WERI-Rb-1 (cell line): ENCODE measurements around the gene ATP4B.

Experiments used
- DNase-seq: peaks from one replicate; pipeline ENCODE4 v3.0.0-alpha.2; 2020
- H3K27ac ChIP-seq: fragments of 250-450 bp; sonication (Bioruptor Pico); 2 replicates; pipeline ENCODE4 v1.5.1; 2020; ENCODE audit warnings: mild to moderate bottlenecking, moderate library complexity
- H3K27me3 ChIP-seq: fragments of 250-450 bp; sonication (Bioruptor Pico); 2 replicates; pipeline ENCODE4 v1.5.1; 2021; ENCODE audit warnings: mild to moderate bottlenecking, low read depth, moderate library complexity; ENCODE audit not compliant: insufficient read depth, severe bottlenecking
- H3K36me3 ChIP-seq: fragments of 250-450 bp; sonication (Bioruptor Pico); 2 replicates; pipeline ENCODE4 v1.5.1; 2020; ENCODE audit warnings: mild to moderate bottlenecking, moderate library complexity
- H3K4me3 ChIP-seq: 2 replicates; pipeline ENCODE4 v1.5.1; 2011; ENCODE audit warnings: low read depth, mild to moderate bottlenecking, control low read depth, low read length
- H3K9me3 ChIP-seq: fragments of 250-450 bp; sonication (Bioruptor Pico); 2 replicates; pipeline ENCODE4 v1.5.1; 2021; ENCODE audit warnings: mild to moderate bottlenecking, moderate library complexity; ENCODE audit not compliant: severe bottlenecking
- TF ChIP-seq, protein P1 (sequence below): IDR thresholded peaks from 2 replicates; pipeline ENCODE4 v1.5.1; 2011; ENCODE audit warnings: low read depth, mild to moderate bottlenecking, control low read depth, inconsistent platforms, low read length

Gene ATP4B

DNA sequence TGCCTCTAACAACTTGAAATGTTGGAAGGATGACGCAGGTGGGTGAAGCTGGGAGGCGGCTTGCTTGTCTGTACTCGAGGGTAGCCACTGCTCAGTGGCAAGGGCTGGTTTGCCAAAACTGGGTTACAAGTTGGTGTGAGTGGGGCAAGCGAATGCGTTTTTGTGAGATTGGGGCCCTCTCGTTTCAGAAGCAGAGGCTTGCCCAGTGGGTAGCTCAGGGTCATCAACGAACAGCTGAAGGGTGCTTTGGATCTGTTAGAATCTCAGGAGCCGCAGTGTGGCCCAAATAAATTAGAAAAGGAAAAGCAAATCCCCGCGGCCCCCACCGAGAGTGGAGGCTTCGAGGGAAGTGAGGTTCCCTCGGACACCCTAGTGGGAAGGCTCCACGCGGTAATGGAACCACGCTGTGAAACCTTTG is 7.3 kb downstream of the ATP4B start:
- TF ChIP-seq, protein P1, sequence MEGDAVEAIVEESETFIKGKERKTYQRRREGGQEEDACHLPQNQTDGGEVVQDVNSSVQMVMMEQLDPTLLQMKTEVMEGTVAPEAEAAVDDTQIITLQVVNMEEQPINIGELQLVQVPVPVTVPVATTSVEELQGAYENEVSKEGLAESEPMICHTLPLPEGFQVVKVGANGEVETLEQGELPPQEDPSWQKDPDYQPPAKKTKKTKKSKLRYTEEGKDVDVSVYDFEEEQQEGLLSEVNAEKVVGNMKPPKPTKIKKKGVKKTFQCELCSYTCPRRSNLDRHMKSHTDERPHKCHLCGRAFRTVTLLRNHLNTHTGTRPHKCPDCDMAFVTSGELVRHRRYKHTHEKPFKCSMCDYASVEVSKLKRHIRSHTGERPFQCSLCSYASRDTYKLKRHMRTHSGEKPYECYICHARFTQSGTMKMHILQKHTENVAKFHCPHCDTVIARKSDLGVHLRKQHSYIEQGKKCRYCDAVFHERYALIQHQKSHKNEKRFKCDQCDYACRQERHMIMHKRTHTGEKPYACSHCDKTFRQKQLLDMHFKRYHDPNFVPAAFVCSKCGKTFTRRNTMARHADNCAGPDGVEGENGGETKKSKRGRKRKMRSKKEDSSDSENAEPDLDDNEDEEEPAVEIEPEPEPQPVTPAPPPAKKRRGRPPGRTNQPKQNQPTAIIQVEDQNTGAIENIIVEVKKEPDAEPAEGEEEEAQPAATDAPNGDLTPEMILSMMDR, result no peak
- H3K27ac ChIP-seq, result no peak overlapping the region
- H3K36me3 ChIP-seq, result no peaks in the 10 kb centered on the region; the same call in 1 of the 2 replicates
- peak; percentile 7 for DNase-seq
- no peaks in the 10 kb centered on the region for H3K9me3 ChIP-seq
- H3K4me3 ChIP-seq, result no peak overlapping the region
- no peaks in the 10 kb centered on the region for H3K27me3 ChIP-seq

DNA sequence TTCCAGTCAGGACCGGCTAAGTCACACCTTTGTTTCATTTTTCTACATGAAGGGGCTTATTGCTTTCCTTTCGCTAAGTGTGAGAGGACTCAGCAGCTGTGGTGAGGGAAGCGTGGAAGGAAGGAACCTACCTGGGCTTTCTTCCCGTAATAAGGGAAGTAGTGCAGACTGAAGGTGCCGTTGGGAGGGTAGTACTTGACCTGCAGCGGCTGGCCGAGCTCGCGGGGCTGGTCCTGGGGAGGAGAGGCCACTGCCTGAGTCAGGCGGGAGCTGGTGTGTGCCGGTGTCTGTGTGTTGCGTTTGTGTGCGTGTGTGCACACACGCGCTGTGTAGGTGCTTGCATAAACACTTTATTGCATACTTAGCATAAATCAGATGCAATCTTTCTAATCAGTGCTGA is 7.7 kb downstream of the ATP4B start:
- Histone ChIP-seq H3K4me3 (no peak overlapping the region), H3K27me3 (no peaks in the 10 kb centered on the region), H3K36me3 (peaks cover 3% of the 10 kb centered on the region; the same call in 1 of the 2 replicates), H3K9me3 (no peaks in the 10 kb centered on the region), H3K27ac (no peak overlapping the region)
- peak; percentile 17 for DNase-seq
- TF ChIP-seq, protein P1, result no peak

DNA sequence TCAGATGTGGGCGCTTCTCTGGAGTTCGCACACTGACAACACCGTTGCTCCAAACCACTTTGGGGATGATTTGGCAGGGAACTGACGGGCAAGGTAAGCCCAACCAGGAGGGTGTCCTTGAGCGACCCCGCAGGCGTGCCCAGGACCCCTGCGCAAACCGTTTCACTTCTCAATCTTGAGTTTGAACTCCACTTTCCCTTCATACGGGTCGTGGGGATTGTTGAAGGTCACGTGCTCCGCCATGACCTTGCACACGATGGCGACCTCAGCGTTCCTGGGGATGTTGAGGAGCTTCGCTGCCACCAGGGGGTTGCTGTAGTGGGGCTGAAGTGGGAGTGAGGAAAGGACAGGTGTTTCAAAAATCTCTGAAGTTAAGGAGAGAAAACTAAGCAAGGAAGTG is 8.8 kb downstream of the ATP4B start:
- Histone ChIP-seq H3K4me3 (no peak overlapping the region), H3K36me3 (peaks cover 4% of the 10 kb centered on the region; the same call in 1 of the 2 replicates), H3K27me3 (no peaks in the 10 kb centered on the region), H3K9me3 (no peaks in the 10 kb centered on the region), H3K27ac (no peak overlapping the region)
- peak; percentile 16 for DNase-seq
- TF ChIP-seq, protein P1, result peak; percentile 47

DNA sequence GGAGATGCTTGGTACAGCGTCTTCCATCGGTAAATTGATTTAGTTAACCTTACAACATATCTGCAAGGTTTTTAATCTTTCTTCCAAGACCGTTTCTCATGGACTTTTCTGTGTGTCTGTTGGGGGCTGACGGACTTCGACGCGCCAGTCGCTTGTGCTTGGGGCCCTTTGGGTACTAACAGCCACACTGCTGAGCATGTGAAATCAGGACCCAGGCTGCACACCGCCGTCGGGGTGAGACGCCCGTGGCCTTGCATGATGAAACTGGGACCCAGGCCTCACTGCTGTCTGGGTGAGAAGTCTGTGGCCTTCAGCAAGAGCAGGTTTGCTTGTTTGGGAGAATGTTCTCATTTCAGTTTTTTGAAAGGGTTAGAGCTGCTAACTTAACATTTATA is 9.8 kb downstream of the ATP4B start:
- Histone ChIP-seq H3K27ac (no peak overlapping the region), H3K4me3 (no peak overlapping the region)

DNA sequence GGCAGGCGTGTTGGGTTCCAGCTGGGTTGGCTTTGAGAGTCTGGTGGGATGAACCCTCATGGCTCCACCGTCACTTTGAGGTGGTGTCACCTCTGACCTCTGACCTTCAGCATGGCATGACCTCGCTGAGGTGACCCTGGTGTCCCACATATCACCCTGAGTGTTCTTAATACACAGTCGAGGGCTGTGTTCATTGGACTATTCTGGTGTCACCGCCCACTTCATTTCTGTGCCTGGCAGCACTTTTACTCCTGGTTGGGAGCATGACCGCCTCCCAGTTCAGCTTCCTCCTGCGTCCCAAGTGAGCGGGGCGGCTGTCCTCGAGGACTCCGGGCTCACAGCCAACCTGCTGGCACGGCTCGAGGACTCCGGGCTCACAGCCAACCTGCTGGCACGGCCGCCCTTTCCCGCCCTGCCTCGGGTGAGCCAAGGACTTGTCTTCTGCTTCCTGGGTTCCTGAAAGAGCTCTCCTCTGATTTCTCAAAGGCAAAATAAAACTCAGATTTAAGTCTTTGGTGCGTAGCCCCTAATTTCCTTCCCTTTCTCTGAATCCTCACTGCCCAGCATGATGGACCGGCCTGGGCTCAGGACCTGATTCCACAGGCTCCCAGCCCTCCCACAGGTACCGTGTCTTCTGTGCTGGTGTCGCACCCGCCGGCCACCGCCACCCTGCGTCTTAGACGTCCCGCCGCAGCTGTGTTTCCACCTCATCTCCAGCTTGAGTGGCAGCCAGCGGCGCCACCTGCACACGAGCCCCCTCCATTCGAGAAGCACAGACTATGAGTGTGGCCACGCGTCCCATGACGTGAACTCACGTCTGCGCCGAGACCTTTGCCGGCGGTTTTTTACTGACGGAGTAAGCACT is 10.4 kb downstream of the ATP4B start:
- Histone ChIP-seq H3K27me3 (no peaks in the 10 kb centered on the region), H3K36me3 (peaks cover 6% of the 10 kb centered on the region), H3K9me3 (peaks cover 3% of the 10 kb centered on the region), H3K4me3 (no peak overlapping the region), H3K27ac (no peak overlapping the region)
- TF ChIP-seq, protein P1, result no peak
- DNase-seq, result peak; percentile 18

More for the DNA sequence above, 9.8 kb downstream of the ATP4B start:
- peak; percentile 7 for DNase-seq
- Histone ChIP-seq H3K36me3 (peaks cover 4% of the 10 kb centered on the region), H3K9me3 (peaks cover 3% of the 10 kb centered on the region), H3K27me3 (no peaks in the 10 kb centered on the region)
- TF ChIP-seq, protein P1, result no peak
